Measurements from ENCODE around the gene CPT1A.

DNA sequence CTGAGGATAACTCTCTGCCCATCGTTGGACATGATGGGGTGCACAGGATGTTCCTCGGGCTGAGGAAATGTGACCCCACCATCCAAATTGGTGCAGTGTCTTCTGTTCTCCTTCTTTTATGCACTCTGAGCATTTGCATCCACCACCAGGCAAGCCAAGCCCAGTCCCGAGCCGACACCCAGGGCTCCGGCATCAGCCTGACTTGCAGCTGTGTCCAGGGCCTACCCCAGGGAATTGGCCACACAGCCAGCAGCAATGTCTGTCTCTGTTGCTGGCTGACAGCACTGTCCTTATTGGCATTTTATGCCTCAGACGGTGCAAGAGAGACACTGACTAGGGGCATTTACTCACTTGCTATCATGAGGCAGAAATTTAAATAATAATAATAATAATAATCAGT is 25.4 kb upstream of the CPT1A start:
- TF ChIP-seq POLR2A (IDR thresholded peaks at IDR 0.05) = no peak
- TF ChIP-seq, protein P1, sequence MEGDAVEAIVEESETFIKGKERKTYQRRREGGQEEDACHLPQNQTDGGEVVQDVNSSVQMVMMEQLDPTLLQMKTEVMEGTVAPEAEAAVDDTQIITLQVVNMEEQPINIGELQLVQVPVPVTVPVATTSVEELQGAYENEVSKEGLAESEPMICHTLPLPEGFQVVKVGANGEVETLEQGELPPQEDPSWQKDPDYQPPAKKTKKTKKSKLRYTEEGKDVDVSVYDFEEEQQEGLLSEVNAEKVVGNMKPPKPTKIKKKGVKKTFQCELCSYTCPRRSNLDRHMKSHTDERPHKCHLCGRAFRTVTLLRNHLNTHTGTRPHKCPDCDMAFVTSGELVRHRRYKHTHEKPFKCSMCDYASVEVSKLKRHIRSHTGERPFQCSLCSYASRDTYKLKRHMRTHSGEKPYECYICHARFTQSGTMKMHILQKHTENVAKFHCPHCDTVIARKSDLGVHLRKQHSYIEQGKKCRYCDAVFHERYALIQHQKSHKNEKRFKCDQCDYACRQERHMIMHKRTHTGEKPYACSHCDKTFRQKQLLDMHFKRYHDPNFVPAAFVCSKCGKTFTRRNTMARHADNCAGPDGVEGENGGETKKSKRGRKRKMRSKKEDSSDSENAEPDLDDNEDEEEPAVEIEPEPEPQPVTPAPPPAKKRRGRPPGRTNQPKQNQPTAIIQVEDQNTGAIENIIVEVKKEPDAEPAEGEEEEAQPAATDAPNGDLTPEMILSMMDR (IDR thresholded peaks at IDR 0.05) = no peak

Measured in testis (tissue), 2 donors.